Liver (tissue), 9 donors: Measurements from ENCODE around the gene CRY1. TPM values are rescaled to one million over a fixed set of nuclear protein-coding genes. Genes with fewer than 3 reads are reported as not detected.

ENCODE experiments used
- DNase-seq: peaks from one replicate; pipeline ENCODE4 v3.0.0-alpha.2; 2017; ENCODE audit warnings: low spot score
- H3K27ac ChIP-seq, 2 donors: one replicate each; pipeline ENCODE4 v1.7.0; 2013; ENCODE audit warnings: inconsistent platforms in 2 of 2, low read length in 2 of 2, control low read depth in 1 of 2, low read depth in 1 of 2, mild to moderate bottlenecking in 1 of 2
- H3K27me3 ChIP-seq, 4 donors: one replicate each; pipeline versions ENCODE4 v1.6.1 to v1.7.0; 2013; ENCODE audit warnings: low read length in 3 of 4, inconsistent platforms in 1 of 4, mild to moderate bottlenecking in 1 of 4, moderate library complexity in 1 of 4; ENCODE audit not compliant: control insufficient read depth in 4 of 4, insufficient read depth in 4 of 4
- H3K36me3 ChIP-seq, 4 donors: one replicate each; pipeline versions ENCODE4 v1.6.1 to v1.7.0; 2013; ENCODE audit warnings: low read length in 3 of 4, mild to moderate bottlenecking in 3 of 4, low read depth in 1 of 4, moderate library complexity in 1 of 4; ENCODE audit not compliant: control insufficient read depth in 4 of 4, insufficient read depth in 3 of 4
- H3K4me1 ChIP-seq, 4 donors: one replicate each; pipeline versions ENCODE4 v1.6.1 to v1.7.0; 2013; ENCODE audit warnings: low read length in 3 of 4, mild to moderate bottlenecking in 3 of 4, moderate library complexity in 1 of 4; ENCODE audit not compliant: control insufficient read depth in 4 of 4, insufficient read depth in 4 of 4
- H3K4me3 ChIP-seq, 3 donors: one replicate each; pipeline versions ENCODE4 v1.6.1 to v1.7.0; 2013; ENCODE audit warnings: low read length in 3 of 3, control low read depth in 1 of 3, low read depth in 1 of 3, mild to moderate bottlenecking in 1 of 3
- H3K9ac ChIP-seq, 2 donors: one replicate each; pipeline ENCODE4 v1.7.0; 2013; ENCODE audit warnings: low read length in 2 of 2, mild to moderate bottlenecking in 2 of 2, moderate library complexity in 2 of 2, control low read depth in 1 of 2, low read depth in 1 of 2
- H3K9me3 ChIP-seq, 4 donors: one replicate each; pipeline versions ENCODE4 v1.6.1 to v1.7.0; 2013; ENCODE audit warnings: low read length in 3 of 4; ENCODE audit not compliant: control insufficient read depth in 4 of 4
- EGR1 ChIP-seq, 2 donors: IDR thresholded peaks; 2 replicates each; pipeline ENCODE4 v1.6.1; 2016 to 2018; ENCODE audit warnings: antibody characterized with exemption in 2 of 2, low read depth in 2 of 2
- FOXA1 ChIP-seq: IDR thresholded peaks from 2 replicates; pipeline ENCODE4 v1.6.1; 2016; ENCODE audit warnings: antibody characterized with exemption
- FOXA2 ChIP-seq: IDR thresholded peaks from 2 replicates; pipeline ENCODE4 v1.6.1; 2016; ENCODE audit warnings: antibody characterized with exemption
- GABPA ChIP-seq, 2 donors: IDR thresholded peaks in 1 of 2; conservative IDR thresholded peaks in 1 of 2; 2 replicates each; pipeline ENCODE4 v1.6.1; 2016; ENCODE audit warnings: antibody characterized with exemption in 2 of 2, mild to moderate bottlenecking in 1 of 2, moderate library complexity in 1 of 2
- HNF4A ChIP-seq, 2 donors: conservative IDR thresholded peaks; 2 replicates each; pipeline ENCODE4 v1.6.1; 2016; ENCODE audit warnings: antibody characterized with exemption in 2 of 2, mild to moderate bottlenecking in 2 of 2
- HNF4G ChIP-seq: IDR thresholded peaks from 2 replicates; pipeline ENCODE4 v1.6.1; 2016; ENCODE audit warnings: antibody characterized with exemption
- JUND ChIP-seq, 2 donors: IDR thresholded peaks; 2 replicates each; pipeline ENCODE4 v1.6.1; 2016; ENCODE audit warnings: antibody characterized with exemption in 2 of 2
- NR2F2 ChIP-seq: IDR thresholded peaks from 2 replicates; pipeline ENCODE4 v1.6.1; 2016; ENCODE audit warnings: antibody characterized with exemption
- RAD21 ChIP-seq, 2 donors: IDR thresholded peaks; 2 replicates each; pipeline ENCODE4 v1.6.1; 2016; ENCODE audit warnings: antibody characterized with exemption in 2 of 2, mild to moderate bottlenecking in 2 of 2
- RXRA ChIP-seq, 2 donors: IDR thresholded peaks; 2 replicates each; pipeline ENCODE4 v1.6.1; 2017 to 2018; ENCODE audit warnings: antibody characterized with exemption in 2 of 2, mild to moderate bottlenecking in 1 of 2
- SP1 ChIP-seq: IDR thresholded peaks from 2 replicates; pipeline ENCODE4 v1.6.1; 2018; ENCODE audit warnings: antibody characterized with exemption, mild to moderate bottlenecking
- TAF1 ChIP-seq: conservative IDR thresholded peaks from 2 replicates; pipeline ENCODE4 v1.6.1; 2016; ENCODE audit warnings: antibody characterized with exemption, mild to moderate bottlenecking
- YY1 ChIP-seq: IDR thresholded peaks from 2 replicates; pipeline ENCODE4 v1.6.1; 2016; ENCODE audit warnings: antibody characterized with exemption, mild to moderate bottlenecking
- WGBS: extraction: QIAGEN DNeasy Blood & Tissue Kit; methylation state at CpG from one replicate; pipeline ENCODE4 v1.1.7; 2013; 5-methylcytosine and 5-hydroxymethylcytosine counted together
- polyA plus RNA-seq, 2 donors: library from polyadenylated mRNA; stranded (reverse) in 1 of 2; unstranded in 1 of 2; fragments of 200-250 nt in 1 of 2; fragments of >200 nt in 1 of 2; fragmentation: Nextera tagmentation in 1 of 2; extraction: Ambion mirVana in 1 of 2; gene quantifications; one replicate each; pipeline versions ENCODE4 v1.2.1 to v1.2.3, GENCODE V29; 2013 to 2015
- total RNA-seq, 2 donors: library from RNA; depleted of rRNA; stranded (reverse); fragments of >200 nt; gene quantifications; one replicate each; pipeline ENCODE4 v1.2.3, GENCODE V29; 2014
- TF ChIP-seq, protein P1 (sequence below): IDR thresholded peaks from 2 replicates; pipeline ENCODE4 v1.6.1; 2016; ENCODE audit warnings: antibody characterized with exemption
- TF ChIP-seq, protein P2 (sequence below): IDR thresholded peaks from 2 replicates; pipeline ENCODE4 v1.6.1; 2016; ENCODE audit warnings: antibody characterized with exemption
- TF ChIP-seq, protein P3 (sequence below): IDR thresholded peaks from 2 replicates; pipeline ENCODE4 v1.6.1; 2016; ENCODE audit warnings: antibody characterized with exemption, mild to moderate bottlenecking
- TF ChIP-seq, protein P4 (sequence below): fragments of 150-350 bp; IDR thresholded peaks from 2 replicates; pipeline ENCODE4 v1.5.1; 2017; ENCODE audit warnings: improper control_type of control experiment, low read depth, low read length; ENCODE audit not compliant: missing input control
- TF ChIP-seq, protein P5 (sequence below): IDR thresholded peaks from 2 replicates; pipeline ENCODE4 v1.6.1; 2016; ENCODE audit warnings: antibody characterized with exemption
- donor health status: healthy.
- donor health status: healthy.
- donor health status: healthy.
- donor health status: healthy.
- donor health status: healthy.

The CRY1 gene
- total and polyA plus RNA-seq, 4 donors, result 5.7 to 16.6 (median 10.1) TPM

DNA sequence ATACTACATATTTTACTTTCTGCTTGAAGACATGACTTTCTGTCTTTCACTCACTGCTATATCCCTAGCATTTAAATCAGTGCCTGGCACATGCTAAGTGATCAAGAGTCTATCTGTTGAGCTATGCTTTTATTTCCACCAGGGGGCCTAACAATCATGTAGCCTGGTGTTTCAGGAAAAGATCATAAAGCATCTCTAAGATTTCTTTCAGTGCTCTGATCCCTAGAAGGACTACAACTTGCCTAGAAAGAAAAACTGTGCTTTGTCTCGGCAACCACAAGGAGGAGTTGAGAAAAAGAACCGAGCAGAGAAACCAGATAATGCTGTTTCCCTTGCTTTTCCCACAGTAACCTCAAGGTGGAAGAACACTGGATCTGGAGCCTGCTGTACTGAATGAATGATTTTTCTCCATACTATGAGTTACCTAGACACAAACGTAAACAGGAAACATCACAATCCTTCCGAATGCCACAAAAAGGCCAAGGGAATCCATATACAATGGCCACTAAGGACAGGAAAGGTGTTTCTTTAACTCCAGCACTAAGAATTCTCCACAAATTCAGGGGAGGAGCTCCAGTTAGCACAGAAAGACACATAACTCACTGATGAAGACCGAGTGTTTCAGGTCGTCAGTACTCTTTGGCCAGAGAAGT lies 1.2 kb downstream of the CRY1 start:
- no peak for TF ChIP-seq GABPA (IDR thresholded peaks at IDR 0.05 in 1 of 2, conservative IDR thresholded peaks at IDR 0.05 in 1 of 2)
- TF ChIP-seq, protein P1, sequence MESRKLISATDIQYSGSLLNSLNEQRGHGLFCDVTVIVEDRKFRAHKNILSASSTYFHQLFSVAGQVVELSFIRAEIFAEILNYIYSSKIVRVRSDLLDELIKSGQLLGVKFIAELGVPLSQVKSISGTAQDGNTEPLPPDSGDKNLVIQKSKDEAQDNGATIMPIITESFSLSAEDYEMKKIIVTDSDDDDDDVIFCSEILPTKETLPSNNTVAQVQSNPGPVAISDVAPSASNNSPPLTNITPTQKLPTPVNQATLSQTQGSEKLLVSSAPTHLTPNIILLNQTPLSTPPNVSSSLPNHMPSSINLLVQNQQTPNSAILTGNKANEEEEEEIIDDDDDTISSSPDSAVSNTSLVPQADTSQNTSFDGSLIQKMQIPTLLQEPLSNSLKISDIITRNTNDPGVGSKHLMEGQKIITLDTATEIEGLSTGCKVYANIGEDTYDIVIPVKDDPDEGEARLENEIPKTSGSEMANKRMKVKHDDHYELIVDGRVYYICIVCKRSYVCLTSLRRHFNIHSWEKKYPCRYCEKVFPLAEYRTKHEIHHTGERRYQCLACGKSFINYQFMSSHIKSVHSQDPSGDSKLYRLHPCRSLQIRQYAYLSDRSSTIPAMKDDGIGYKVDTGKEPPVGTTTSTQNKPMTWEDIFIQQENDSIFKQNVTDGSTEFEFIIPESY, result no peak
- no peak for TF ChIP-seq HNF4G
- peak; percentile 21 for TF ChIP-seq YY1
- peak in 1 of 2 donors; percentile 43 for TF ChIP-seq JUND (IDR thresholded peaks at IDR 0.05)
- TF ChIP-seq SP1, result peak; percentile 29
- TF ChIP-seq, protein P2, sequence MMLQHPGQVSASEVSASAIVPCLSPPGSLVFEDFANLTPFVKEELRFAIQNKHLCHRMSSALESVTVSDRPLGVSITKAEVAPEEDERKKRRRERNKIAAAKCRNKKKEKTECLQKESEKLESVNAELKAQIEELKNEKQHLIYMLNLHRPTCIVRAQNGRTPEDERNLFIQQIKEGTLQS, result no peak
- TF ChIP-seq, protein P3, sequence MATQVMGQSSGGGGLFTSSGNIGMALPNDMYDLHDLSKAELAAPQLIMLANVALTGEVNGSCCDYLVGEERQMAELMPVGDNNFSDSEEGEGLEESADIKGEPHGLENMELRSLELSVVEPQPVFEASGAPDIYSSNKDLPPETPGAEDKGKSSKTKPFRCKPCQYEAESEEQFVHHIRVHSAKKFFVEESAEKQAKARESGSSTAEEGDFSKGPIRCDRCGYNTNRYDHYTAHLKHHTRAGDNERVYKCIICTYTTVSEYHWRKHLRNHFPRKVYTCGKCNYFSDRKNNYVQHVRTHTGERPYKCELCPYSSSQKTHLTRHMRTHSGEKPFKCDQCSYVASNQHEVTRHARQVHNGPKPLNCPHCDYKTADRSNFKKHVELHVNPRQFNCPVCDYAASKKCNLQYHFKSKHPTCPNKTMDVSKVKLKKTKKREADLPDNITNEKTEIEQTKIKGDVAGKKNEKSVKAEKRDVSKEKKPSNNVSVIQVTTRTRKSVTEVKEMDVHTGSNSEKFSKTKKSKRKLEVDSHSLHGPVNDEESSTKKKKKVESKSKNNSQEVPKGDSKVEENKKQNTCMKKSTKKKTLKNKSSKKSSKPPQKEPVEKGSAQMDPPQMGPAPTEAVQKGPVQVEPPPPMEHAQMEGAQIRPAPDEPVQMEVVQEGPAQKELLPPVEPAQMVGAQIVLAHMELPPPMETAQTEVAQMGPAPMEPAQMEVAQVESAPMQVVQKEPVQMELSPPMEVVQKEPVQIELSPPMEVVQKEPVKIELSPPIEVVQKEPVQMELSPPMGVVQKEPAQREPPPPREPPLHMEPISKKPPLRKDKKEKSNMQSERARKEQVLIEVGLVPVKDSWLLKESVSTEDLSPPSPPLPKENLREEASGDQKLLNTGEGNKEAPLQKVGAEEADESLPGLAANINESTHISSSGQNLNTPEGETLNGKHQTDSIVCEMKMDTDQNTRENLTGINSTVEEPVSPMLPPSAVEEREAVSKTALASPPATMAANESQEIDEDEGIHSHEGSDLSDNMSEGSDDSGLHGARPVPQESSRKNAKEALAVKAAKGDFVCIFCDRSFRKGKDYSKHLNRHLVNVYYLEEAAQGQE, result no peak
- TF ChIP-seq, protein P4, sequence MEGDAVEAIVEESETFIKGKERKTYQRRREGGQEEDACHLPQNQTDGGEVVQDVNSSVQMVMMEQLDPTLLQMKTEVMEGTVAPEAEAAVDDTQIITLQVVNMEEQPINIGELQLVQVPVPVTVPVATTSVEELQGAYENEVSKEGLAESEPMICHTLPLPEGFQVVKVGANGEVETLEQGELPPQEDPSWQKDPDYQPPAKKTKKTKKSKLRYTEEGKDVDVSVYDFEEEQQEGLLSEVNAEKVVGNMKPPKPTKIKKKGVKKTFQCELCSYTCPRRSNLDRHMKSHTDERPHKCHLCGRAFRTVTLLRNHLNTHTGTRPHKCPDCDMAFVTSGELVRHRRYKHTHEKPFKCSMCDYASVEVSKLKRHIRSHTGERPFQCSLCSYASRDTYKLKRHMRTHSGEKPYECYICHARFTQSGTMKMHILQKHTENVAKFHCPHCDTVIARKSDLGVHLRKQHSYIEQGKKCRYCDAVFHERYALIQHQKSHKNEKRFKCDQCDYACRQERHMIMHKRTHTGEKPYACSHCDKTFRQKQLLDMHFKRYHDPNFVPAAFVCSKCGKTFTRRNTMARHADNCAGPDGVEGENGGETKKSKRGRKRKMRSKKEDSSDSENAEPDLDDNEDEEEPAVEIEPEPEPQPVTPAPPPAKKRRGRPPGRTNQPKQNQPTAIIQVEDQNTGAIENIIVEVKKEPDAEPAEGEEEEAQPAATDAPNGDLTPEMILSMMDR, result peak; percentile 55
- no peak for TF ChIP-seq EGR1 (IDR thresholded peaks at IDR 0.05; ENCODE audit: low read depth in 2 of 2)
- no peak for TF ChIP-seq FOXA1
- no peak for TF ChIP-seq NR2F2
- no peak for TF ChIP-seq FOXA2
- TF ChIP-seq HNF4A (conservative IDR thresholded peaks at IDR 0.05), result peak; percentile 5 to 34
- TF ChIP-seq, protein P5, sequence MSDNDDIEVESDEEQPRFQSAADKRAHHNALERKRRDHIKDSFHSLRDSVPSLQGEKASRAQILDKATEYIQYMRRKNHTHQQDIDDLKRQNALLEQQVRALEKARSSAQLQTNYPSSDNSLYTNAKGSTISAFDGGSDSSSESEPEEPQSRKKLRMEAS, result peak; percentile 2
- no peak for TF ChIP-seq TAF1
- peak; percentile 80 to 84 for TF ChIP-seq RAD21 (IDR thresholded peaks at IDR 0.05)
- peak; percentile 15 to 20 for TF ChIP-seq RXRA (IDR thresholded peaks at IDR 0.05)

More for the DNA sequence above, 1.2 kb downstream of the CRY1 start:
- Histone ChIP-seq H3K9me3 (no peaks in the 10 kb centered on the region), H3K36me3 (no peaks in the 10 kb centered on the region), H3K9ac (peak overlapping the region; percentile 70 to 97), H3K4me1 (peaks cover 0 to 26% (median 5%) of the 10 kb centered on the region in 4 donors), H3K4me3 (peak overlapping the region; percentile 82 to 86 (median 84)), H3K27me3 (no peaks in the 10 kb centered on the region), H3K27ac (peak overlapping the region; percentile 98 to 100)
- no peak for DNase-seq
- WGBS, result under 1% methylated on average over 6 of the region's 6 CpGs
